Measurements from ENCODE around the gene APOL4. TPM values are rescaled to one million over a fixed set of nuclear protein-coding genes. Genes with fewer than 3 reads are reported as not detected.
"Not testable (repeated sequence)": the region's sequence is repeated elsewhere in the genome, so short reads cannot be mapped to it uniquely, and the experiment has no call there.

The APOL4 gene
- total RNA-seq, 2 experiments from 2014 or later = 0.07 to 0.20 TPM

DNA sequence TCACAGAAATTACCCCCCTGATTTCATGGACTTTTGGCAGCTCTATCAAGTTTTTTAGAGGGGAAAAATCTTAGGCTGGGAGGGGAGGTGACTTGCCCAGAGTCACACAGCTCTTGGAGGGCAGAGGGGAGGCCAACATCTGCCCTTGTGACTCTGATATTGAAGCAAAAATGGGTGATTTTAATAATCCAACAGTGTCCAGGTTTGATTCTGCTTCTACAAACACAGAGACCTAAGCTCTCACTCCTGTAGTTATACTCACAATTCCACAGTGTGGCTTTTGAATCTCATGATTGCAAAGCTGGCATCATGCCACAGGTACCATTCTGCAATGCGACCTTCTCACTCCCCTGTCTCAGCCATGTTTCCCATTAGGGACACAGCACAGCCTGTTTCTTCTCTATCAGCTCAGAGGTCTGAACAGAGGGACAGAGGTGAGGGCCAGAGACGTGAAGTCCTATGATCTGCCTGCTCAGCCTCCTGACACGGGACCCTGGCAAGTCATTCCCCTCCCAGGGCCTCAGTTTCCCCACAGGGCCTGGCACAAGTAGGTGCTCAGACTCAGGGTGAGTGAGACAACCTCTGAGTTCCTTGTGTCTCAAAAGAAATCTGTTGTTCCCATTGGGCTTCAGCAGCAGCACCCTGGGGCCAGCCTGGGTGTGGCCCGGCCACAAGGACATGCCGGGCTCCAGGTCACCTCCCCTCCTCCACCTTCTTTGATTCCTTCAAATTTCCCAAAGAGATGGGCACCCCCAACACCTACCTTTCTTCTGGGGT is 37.0 kb upstream of the APOL4 start:
- CTCF ChIA-PET = interaction anchor here (0.6 to 2.9 kb wide), 17 partner anchors 11 to 243 kb away, joined by 3 to 33 read pairs (median 4); partner anchors contain the start of genes APOL1 and TXN2
- H3K9me3 Mint-ChIP-seq = peaks cover 6% of the 10 kb centered on the region
- H3K4me3 Mint-ChIP-seq = peak overlapping the region; percentile 98
- peaks cover 40% of the 10 kb centered on the region for H3K36me3 Mint-ChIP-seq (ENCODE audit: low read depth)
- H3K27me3 Mint-ChIP-seq (ENCODE audit: low read depth) = no peaks in the 10 kb centered on the region
- peak overlapping the region; percentile 99 for H3K27ac Mint-ChIP-seq
- intact Hi-C loops (cut with micrococcal nuclease) = loop anchor here (1.0 to 5.0 kb wide), 6 partner anchors 15 to 244 kb away; partner anchors contain the start of genes APOL1 and TXN2
- H3K4me1 Mint-ChIP-seq (ENCODE audit: low read depth) = peaks cover 52% of the 10 kb centered on the region
- DNase-seq = peak; percentile 38

DNA sequence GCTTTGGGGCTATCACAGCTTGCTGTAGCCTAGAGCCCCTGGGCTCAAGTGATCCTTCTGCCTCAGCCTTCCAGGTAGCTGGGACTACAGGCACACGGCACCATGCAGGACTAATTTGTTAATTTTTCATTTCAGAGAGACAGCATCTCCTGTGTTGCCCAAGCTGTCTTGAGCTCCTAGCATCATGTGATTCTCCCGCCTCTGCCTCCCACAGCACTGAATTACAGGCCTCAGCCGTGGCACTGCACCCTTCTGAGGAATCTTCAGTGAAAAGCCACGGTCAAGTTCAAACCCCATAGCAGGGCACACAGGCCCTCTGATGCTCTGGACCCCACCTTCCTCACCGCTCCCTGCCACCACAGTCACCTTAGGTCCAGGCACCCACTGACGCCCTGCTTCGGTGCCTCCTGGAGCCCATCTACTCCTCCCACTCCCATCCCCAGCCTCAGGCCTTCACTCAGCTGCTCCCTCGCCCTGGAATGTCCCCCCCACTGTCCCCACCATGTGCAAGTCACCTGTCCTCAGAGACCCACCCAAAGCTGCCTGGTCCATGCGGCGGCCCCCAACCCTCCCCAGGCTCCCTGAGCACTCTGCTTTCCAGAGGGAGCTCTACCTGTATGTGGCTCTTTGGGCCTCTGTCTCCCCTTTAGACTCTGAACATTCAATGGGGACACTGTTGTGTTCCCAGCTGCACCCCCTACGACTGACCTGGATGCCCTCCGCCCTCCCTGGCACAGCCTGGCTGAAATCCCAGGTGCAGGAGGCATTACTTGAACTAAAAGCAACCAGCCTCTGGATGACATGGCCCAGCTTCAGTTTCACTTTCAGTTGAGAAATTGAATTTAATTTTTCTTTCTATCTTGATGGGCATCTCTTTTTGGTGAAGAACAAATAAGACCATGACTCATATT is 36.1 kb upstream of the APOL4 start:
- DNase-seq = peak; percentile 32
- no peaks in the 10 kb centered on the region for H3K27me3 Mint-ChIP-seq (ENCODE audit: low read depth)
- intact Hi-C loops (cut with micrococcal nuclease) = loop anchor here (2.0 to 5.0 kb wide), 5 partner anchors 39 to 245 kb away; partner anchors contain the start of gene TXN2
- H3K36me3 Mint-ChIP-seq (ENCODE audit: low read depth) = peaks cover 46% of the 10 kb centered on the region
- CTCF ChIA-PET = interaction anchor here (0.6 to 2.9 kb wide), 8 partner anchors 16 to 211 kb away, joined by 3 to 33 read pairs (median 4); partner anchors contain the start of gene APOL1
- peak overlapping the region; percentile 98 for H3K4me3 Mint-ChIP-seq
- H3K9me3 Mint-ChIP-seq = peaks cover 5% of the 10 kb centered on the region
- H3K4me1 Mint-ChIP-seq (ENCODE audit: low read depth) = peaks cover 52% of the 10 kb centered on the region
- peak overlapping the region; percentile 99 for H3K27ac Mint-ChIP-seq

DNA sequence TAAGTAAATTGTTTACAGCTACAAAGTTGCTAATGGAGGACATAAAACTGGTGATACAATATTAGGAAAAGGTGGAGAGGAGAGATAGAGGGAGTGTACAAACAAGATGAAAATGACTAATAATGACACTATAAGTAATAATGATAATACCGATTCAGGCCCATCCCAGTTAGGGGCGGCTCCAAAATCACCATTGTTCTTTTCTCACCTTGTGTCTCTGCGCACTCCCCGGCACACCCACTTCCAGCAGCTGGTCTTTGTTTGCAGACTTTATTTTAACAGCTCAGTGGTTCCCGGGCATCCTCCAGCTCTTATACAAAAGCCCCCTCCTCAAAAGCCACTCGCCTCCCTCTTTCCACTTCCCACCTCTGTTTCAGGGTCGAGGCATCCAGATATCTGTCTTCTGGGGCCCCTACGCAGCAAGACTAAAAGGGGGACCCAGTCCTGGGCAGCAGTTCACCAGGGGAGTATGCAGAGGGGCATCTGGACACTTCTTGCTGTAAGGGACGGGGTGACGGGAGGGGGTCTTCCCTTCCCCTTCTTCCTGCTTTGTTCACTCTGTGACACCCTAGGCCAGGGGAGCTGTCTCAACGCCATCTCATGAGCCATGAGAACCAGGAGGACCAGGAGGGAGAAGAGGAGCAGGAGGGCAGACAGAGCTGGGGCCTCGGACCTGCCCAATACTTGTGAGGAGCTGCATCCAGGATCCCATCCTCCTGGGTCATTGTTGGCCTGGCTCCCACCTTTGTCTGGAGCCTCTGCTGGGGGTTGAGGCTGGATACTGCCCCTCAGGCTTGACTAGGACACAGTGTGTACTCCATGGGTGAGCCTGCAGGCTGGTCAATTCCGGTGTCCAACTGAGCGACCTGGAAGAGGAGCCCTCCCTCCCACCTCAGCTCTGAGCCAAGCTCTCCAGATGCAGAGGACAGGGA is 35.0 kb upstream of the APOL4 start:
- CTCF ChIA-PET = interaction anchor here (0.7 to 2.9 kb wide), 5 partner anchors 15 to 250 kb away, joined by 3 to 12 read pairs (median 3); no protein-coding TSS in a partner anchor
- no peaks in the 10 kb centered on the region for H3K9me3 Mint-ChIP-seq
- H3K4me1 Mint-ChIP-seq (ENCODE audit: low read depth) = peaks cover 53% of the 10 kb centered on the region
- no peak for DNase-seq
- peaks cover 50% of the 10 kb centered on the region for H3K36me3 Mint-ChIP-seq (ENCODE audit: low read depth)
- intact Hi-C loops (cut with micrococcal nuclease) = loop anchor here (5.0 kb wide), 4 partner anchors 39 to 246 kb away; partner anchors contain the start of gene TXN2
- H3K27ac Mint-ChIP-seq = peak overlapping the region; percentile 15
- H3K27me3 Mint-ChIP-seq (ENCODE audit: low read depth) = no peaks in the 10 kb centered on the region
- H3K4me3 Mint-ChIP-seq = peak overlapping the region; percentile 98

DNA sequence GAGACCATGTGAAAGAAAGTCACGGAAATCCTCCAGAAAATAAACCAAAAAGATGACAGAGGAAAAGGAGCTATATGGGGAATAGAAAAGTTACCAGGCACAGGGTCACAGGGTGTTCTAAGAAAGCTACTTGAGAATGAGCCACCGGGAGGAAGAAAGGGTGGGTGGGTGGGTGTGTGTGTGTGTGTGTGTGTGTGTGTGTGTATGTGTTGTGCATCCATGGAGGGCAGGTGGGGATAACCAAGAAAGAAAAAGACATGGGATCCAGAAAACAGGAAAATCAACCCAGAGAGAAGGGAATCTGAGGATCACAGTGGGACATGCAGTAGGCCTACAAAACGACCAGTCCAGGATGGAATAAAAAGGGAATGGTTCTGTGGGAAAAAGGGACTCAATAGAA is 34.0 kb upstream of the APOL4 start:
- peaks cover 60% of the 10 kb centered on the region for H3K36me3 Mint-ChIP-seq (ENCODE audit: low read depth)
- H3K9me3 Mint-ChIP-seq = no peaks in the 10 kb centered on the region
- CTCF ChIA-PET = interaction anchor here (0.6 to 1.0 kb wide), 2 partner anchors 28 to 251 kb away, joined by 4 read pairs; no protein-coding TSS in a partner anchor
- intact Hi-C loops (cut with micrococcal nuclease) = loop anchor here (5.0 kb wide), 4 partner anchors 38 to 247 kb away; partner anchors contain the start of gene TXN2
- peak overlapping the region; percentile 44 for H3K27ac Mint-ChIP-seq
- H3K4me1 Mint-ChIP-seq (ENCODE audit: low read depth) = peaks cover 53% of the 10 kb centered on the region
- no peak for DNase-seq
- H3K27me3 Mint-ChIP-seq (ENCODE audit: low read depth) = no peaks in the 10 kb centered on the region
- peak overlapping the region; percentile 35 for H3K4me3 Mint-ChIP-seq

DNA sequence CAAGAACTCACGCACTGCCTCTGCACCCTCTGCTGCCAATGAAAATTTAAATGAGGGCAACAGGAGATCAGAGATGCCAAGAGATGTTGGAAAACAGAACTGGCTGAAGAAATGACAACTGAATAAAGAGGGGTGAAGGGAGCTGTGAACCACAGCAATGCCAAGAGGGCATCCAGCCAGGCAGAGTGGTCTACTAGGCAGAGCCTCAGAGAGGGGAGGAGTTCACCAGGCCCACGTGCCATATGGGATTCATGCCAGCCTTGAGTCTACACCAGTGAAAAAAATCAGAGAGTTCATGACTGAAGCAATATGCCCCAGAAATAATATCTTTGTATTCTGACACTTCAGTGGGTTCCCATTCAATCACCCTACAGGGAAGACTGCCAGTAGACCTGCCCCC is 33.3 kb upstream of the APOL4 start:
- no peak for DNase-seq
- CTCF ChIA-PET = interaction anchor here (0.6 kb wide), 1 partner anchor 28 kb away, joined by 4 read pairs; no protein-coding TSS in a partner anchor

DNA sequence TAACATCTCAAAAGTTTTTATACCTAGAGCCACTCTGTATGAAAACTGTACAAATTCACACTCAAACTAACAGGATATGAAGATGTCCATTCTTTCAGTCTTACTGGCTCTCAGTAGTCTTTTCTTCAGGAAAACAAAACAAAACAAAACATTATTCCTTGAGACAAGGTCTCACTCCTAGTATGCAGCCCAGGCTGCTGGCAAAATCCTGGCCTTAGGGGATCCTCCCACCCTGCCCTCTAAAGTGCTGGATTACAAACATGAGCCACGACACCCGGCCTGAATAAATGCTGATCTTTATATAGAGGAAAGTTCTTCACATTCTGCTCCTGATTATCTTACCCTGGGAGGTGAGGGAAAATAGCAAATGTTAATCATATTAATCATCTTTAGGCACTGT is 32.6 kb upstream of the APOL4 start:
- intact Hi-C loops (cut with micrococcal nuclease) = no loop called here
- CTCF ChIA-PET = no interaction called here
- Mint-ChIP-seq H3K9me3 (no peaks in the 10 kb centered on the region), H3K36me3 (ENCODE audit: low read depth) (peaks cover 65% of the 10 kb centered on the region), H3K27ac (peak overlapping the region; percentile 61), H3K4me1 (ENCODE audit: low read depth) (peaks cover 47% of the 10 kb centered on the region), H3K27me3 (ENCODE audit: low read depth) (no peaks in the 10 kb centered on the region), H3K4me3 (no peak overlapping the region)
- DNase-seq = no peak

More for the DNA sequence above, 33.3 kb upstream of the APOL4 start:
- H3K4me1 Mint-ChIP-seq (ENCODE audit: low read depth) = peaks cover 52% of the 10 kb centered on the region
- intact Hi-C loops (cut with micrococcal nuclease) = loop anchor here (5.0 kb wide), 4 partner anchors 38 to 247 kb away; partner anchors contain the start of gene TXN2
- peak overlapping the region; percentile 44 for H3K27ac Mint-ChIP-seq
- H3K9me3 Mint-ChIP-seq = no peaks in the 10 kb centered on the region
- no peak overlapping the region for H3K4me3 Mint-ChIP-seq
- H3K36me3 Mint-ChIP-seq (ENCODE audit: low read depth) = peaks cover 63% of the 10 kb centered on the region
- H3K27me3 Mint-ChIP-seq (ENCODE audit: low read depth) = no peaks in the 10 kb centered on the region

DNA sequence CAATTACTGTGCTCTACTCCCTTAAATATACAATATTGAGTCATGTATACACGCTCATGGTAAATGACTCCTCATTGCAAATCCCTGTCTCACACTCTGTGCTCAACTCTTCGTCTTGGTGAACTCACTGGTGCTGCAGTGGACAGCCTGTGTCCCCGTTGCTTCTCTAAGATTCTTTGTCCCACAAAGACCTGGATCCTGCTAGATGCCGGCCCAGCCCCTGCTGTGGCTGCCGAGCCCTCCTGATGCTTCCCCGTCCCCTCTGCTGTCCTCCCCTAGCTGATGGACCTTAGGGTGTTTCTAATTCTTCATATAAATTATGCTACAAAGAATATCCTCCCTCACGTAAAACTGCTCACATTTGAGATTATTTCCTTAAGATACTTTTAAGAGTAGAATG is 32.2 kb upstream of the APOL4 start:
- DNase-seq = no peak
- CTCF ChIA-PET = no interaction called here
- Mint-ChIP-seq H3K4me1 (ENCODE audit: low read depth) (peaks cover 47% of the 10 kb centered on the region), H3K9me3 (no peaks in the 10 kb centered on the region), H3K4me3 (no peak overlapping the region), H3K27ac (no peak overlapping the region), H3K27me3 (ENCODE audit: low read depth) (no peaks in the 10 kb centered on the region), H3K36me3 (ENCODE audit: low read depth) (peaks cover 68% of the 10 kb centered on the region)
- intact Hi-C loops (cut with micrococcal nuclease) = no loop called here

DNA sequence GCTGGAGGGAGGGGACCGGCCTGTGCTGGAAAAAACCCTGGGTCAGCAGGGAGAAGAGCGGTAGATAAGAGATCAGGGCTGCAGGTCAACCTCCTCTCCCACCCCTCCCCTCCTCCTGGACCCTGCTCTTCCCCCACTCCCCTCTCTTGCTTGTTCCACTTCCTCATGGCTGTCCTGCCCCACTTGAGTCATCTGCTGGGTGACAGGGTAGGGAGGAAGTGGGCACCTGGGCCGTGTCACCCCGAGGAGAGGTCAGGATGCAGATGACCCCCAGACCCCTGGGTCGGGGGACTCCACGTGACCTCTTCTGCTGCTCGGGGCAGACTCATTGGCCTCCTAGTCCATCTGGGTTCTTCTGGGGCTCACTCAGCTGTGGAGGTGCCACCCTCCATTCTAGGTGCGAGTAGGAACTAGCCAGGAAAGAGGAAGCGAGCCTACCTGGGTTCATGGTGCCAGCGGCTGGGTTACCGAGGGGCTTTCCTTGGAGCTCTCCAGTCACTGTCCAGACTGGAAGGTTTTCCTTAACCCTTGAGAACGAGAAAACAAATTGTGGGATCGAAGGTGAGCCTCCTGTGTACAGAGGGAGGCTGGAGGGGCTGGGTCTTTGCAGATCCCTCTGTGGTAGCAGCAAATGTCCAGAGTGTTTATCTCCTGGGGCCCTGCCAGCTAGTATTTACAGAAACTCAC is 31.2 kb upstream of the APOL4 start:
- DNase-seq = no peak
- Mint-ChIP-seq H3K9me3 (no peaks in the 10 kb centered on the region), H3K27ac (no peak overlapping the region), H3K4me3 (no peak overlapping the region), H3K27me3 (ENCODE audit: low read depth) (no peaks in the 10 kb centered on the region), H3K4me1 (ENCODE audit: low read depth) (peaks cover 42% of the 10 kb centered on the region), H3K36me3 (ENCODE audit: low read depth) (peaks cover 67% of the 10 kb centered on the region)
- CTCF ChIA-PET = no interaction called here
- intact Hi-C loops (cut with micrococcal nuclease) = no loop called here

DNA sequence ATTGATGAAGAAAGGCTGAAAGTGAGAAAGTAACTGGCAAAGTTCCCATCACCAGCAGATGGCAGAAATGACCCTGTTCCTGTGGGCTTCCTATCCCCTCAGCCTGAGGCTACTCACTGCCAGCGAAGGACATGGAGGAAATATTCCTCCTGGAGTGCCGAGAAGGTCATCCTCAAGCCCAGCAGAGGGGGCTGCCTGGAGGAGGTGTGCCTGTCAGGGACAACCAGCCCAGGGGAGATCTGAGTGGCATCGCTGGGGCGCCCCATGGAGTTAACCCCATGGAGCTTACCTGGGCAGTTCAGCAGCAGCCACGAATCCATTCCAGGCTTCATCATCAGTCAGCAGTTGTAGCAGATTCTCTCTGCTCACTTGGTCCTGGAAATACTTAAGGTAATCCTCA is 29.4 kb upstream of the APOL4 start:
- CTCF ChIA-PET; H3K27me3 Mint-ChIP-seq (ENCODE audit: low read depth); H3K9me3 Mint-ChIP-seq; H3K27ac Mint-ChIP-seq; intact Hi-C loops (cut with micrococcal nuclease); H3K4me3 Mint-ChIP-seq; DNase-seq: not testable (repeated sequence)
- Mint-ChIP-seq H3K36me3 (ENCODE audit: low read depth) (peaks cover 64% of the 10 kb centered on the region), H3K4me1 (ENCODE audit: low read depth) (peaks cover 24% of the 10 kb centered on the region)

DNA sequence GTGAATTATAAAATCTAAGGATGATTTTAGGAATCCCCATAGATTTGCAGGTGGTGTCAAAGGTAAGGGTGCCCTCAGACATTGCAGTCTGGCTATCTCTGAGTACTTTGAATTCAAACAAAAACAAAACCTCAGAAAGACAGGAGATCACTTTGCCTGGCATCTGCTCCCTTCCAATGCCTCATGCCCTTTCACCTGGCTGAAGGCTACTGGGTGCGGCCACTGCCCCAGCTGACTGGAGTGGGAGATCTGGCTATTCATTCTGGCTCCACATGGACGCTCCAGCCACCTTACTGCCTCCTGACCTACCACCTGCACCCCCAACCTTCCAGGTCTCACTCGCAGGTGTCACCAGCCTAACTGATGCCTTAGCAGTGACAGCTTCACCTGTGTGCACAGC is 28.0 kb upstream of the APOL4 start:
- H3K27ac Mint-ChIP-seq; DNase-seq; H3K27me3 Mint-ChIP-seq (ENCODE audit: low read depth); H3K4me3 Mint-ChIP-seq; intact Hi-C loops (cut with micrococcal nuclease); H3K9me3 Mint-ChIP-seq: not testable (repeated sequence)
- Mint-ChIP-seq H3K4me1 (ENCODE audit: low read depth) (peaks cover 10% of the 10 kb centered on the region), H3K36me3 (ENCODE audit: low read depth) (peaks cover 50% of the 10 kb centered on the region)
- CTCF ChIA-PET = interaction anchor here (0.6 kb wide), 1 partner anchor 52 kb away, joined by 3 read pairs; no protein-coding TSS in a partner anchor

DNA sequence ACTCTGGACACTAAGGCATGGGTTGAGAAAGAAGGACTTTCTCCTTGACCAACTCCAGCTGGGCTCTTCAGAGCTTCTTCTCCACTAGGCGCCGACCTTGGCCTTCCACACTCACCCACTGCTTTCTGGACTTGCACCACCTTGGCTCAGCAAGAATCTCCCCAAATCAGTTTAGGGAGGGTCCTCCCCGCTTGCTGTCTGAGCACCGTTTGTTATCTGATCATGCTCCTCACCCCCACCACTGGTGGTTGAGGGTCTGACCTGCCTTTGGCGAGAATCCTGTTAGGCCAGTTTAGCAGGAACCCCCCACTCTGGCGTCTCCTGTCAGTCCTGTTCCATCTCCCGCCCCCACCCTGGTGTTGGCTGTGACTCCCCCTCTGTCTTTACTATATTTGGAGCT is 27.3 kb upstream of the APOL4 start:
- H3K27ac Mint-ChIP-seq = no peak overlapping the region
- no peak for DNase-seq
- intact Hi-C loops (cut with micrococcal nuclease) = no loop called here
- no peaks in the 10 kb centered on the region for H3K9me3 Mint-ChIP-seq
- no peaks in the 10 kb centered on the region for H3K27me3 Mint-ChIP-seq (ENCODE audit: low read depth)
- peaks cover 47% of the 10 kb centered on the region for H3K36me3 Mint-ChIP-seq (ENCODE audit: low read depth)
- H3K4me1 Mint-ChIP-seq (ENCODE audit: low read depth) = peaks cover 8% of the 10 kb centered on the region
- CTCF ChIA-PET = no interaction called here
- H3K4me3 Mint-ChIP-seq = no peak overlapping the region
